Osteoblast (primary cell): ENCODE results near the gene ADAT1. TPM values are rescaled to one million over a fixed set of nuclear protein-coding genes. Genes with fewer than 3 reads are reported as not detected.

Experiments used
- DNase-seq: peaks from one replicate; pipeline ENCODE4 v3.0.0; 2011; ENCODE audit warnings: low spot score, mixed read lengths; ENCODE audit not compliant: insufficient read length; ENCODE audit errors: missing footprints
- H2AFZ ChIP-seq: 2 replicates; pipeline ENCODE4 v1.6.0; 2011; ENCODE audit warnings: mild to moderate bottlenecking, low read length
- H3K27ac ChIP-seq: 2 replicates; pipeline ENCODE4 v1.5.1; 2011; ENCODE audit warnings: mild to moderate bottlenecking, low read depth, low read length, moderate library complexity
- H3K27me3 ChIP-seq: 2 replicates; pipeline ENCODE4 v1.6.0; 2012; ENCODE audit warnings: mild to moderate bottlenecking, control low read depth, inconsistent platforms, low read length, moderate library complexity; ENCODE audit not compliant: insufficient read depth
- H3K36me3 ChIP-seq: 2 replicates; pipeline ENCODE4 v1.5.1; 2011; ENCODE audit warnings: mild to moderate bottlenecking, low read length, control low read depth, moderate library complexity; ENCODE audit not compliant: insufficient read depth
- H3K4me1 ChIP-seq: 2 replicates; pipeline ENCODE4 v1.5.1; 2011; ENCODE audit warnings: mild to moderate bottlenecking, low read length, control low read depth, moderate library complexity; ENCODE audit not compliant: insufficient read depth
- H3K4me2 ChIP-seq: 2 replicates; pipeline ENCODE4 v1.6.0; 2011; ENCODE audit warnings: mild to moderate bottlenecking, low read length; ENCODE audit not compliant: insufficient read depth
- H3K4me3 ChIP-seq: fragments of 200-600 bp; sonication (generic); 3 replicates; pipeline ENCODE4 v1.5.1; 2012; ENCODE audit warnings: mild to moderate bottlenecking, low read length, inconsistent platforms; ENCODE audit not compliant: insufficient read depth
- H3K79me2 ChIP-seq: 2 replicates; pipeline ENCODE4 v1.6.0; 2012; ENCODE audit warnings: mild to moderate bottlenecking, low read length, control low read depth, inconsistent platforms; ENCODE audit not compliant: insufficient read depth
- H3K9me3 ChIP-seq: 2 replicates; pipeline ENCODE4 v1.5.1; 2011; ENCODE audit warnings: low read depth, low read length, control low read depth
- H4K20me1 ChIP-seq: 2 replicates; pipeline ENCODE4 v1.6.0; 2012; ENCODE audit warnings: mild to moderate bottlenecking, low read length, control low read depth; ENCODE audit not compliant: insufficient read depth
- CTCF ChIP-seq: IDR thresholded peaks from 2 replicates; pipeline ENCODE4 v1.5.1; 2011; ENCODE audit warnings: mild to moderate bottlenecking, low read depth, low read length, moderate library complexity; ENCODE audit errors: extremely low read depth
- total RNA-seq: library from RNA; depleted of rRNA; stranded (reverse); fragments of >200 nt; gene quantifications from 2 replicates; pipeline ENCODE4 v1.2.3, GENCODE V29; 2012

ADAT1 gene
- total RNA-seq, 1 donor = 46.0 TPM

GRCh38 chr16:75575958-75576357 lies 47.1 kb downstream of the ADAT1 start:
- Histone ChIP-seq H3K4me3 (no peak overlapping the region), H3K9me3 (no peaks in the 10 kb centered on the region), H3K36me3 (peaks cover 68% of the 10 kb centered on the region), H4K20me1 (peaks cover 18% of the 10 kb centered on the region), H2AFZ (no peak overlapping the region), H3K27me3 (no peaks in the 10 kb centered on the region), H3K79me2 (peaks cover 17% of the 10 kb centered on the region), H3K27ac (no peak overlapping the region), H3K4me1 (no peaks in the 10 kb centered on the region), H3K4me2 (no peak overlapping the region)
- no peak for TF ChIP-seq CTCF
- DNase-seq = no peak

- H3K4me3 ChIP-seq = no peak overlapping the region
- H3K9me3 ChIP-seq = no peaks in the 10 kb centered on the region
- no peak for TF ChIP-seq CTCF
- peaks cover 85% of the 10 kb centered on the region for H3K36me3 ChIP-seq
- H3K79me2 ChIP-seq = peaks cover 21% of the 10 kb centered on the region
- H4K20me1 ChIP-seq = peaks cover 19% of the 10 kb centered on the region
- no peaks in the 10 kb centered on the region for H3K27me3 ChIP-seq
- H3K4me1 ChIP-seq = no peaks in the 10 kb centered on the region
- H2AFZ ChIP-seq = no peak overlapping the region
- no peak overlapping the region for H3K27ac ChIP-seq
- H3K4me2 ChIP-seq = no peak overlapping the region
- DNase-seq = no peak
These were observed 49.1 kb downstream of the ADAT1 start for GRCh38 chr16:75573955-75574354.

GRCh38 chr16:75572864-75573542 lies 50.1 kb downstream of the ADAT1 start:
- Histone ChIP-seq H3K4me3 (no peak overlapping the region), H4K20me1 (peaks cover 21% of the 10 kb centered on the region), H2AFZ (no peak overlapping the region), H3K27ac (no peak overlapping the region), H3K4me2 (no peak overlapping the region), H3K9me3 (no peaks in the 10 kb centered on the region), H3K36me3 (peaks cover 84% of the 10 kb centered on the region), H3K27me3 (no peaks in the 10 kb centered on the region), H3K4me1 (no peaks in the 10 kb centered on the region), H3K79me2 (peaks cover 29% of the 10 kb centered on the region)
- no peak for TF ChIP-seq CTCF
- no peak for DNase-seq

- no peak overlapping the region for H3K4me2 ChIP-seq
- no peak for TF ChIP-seq CTCF
- H3K9me3 ChIP-seq = no peaks in the 10 kb centered on the region
- H3K4me3 ChIP-seq = no peak overlapping the region
- H3K4me1 ChIP-seq = peaks cover 15% of the 10 kb centered on the region
- H2AFZ ChIP-seq = no peak overlapping the region
- H3K27ac ChIP-seq = no peak overlapping the region
- peaks cover 31% of the 10 kb centered on the region for H4K20me1 ChIP-seq
- H3K36me3 ChIP-seq = peaks cover 62% of the 10 kb centered on the region
- no peak for DNase-seq
- peaks cover 42% of the 10 kb centered on the region for H3K79me2 ChIP-seq
- no peaks in the 10 kb centered on the region for H3K27me3 ChIP-seq
These were observed 52.5 kb downstream of the ADAT1 start for GRCh38 chr16:75570396-75571065.
